TTC549 (cell line): Measurements from ENCODE around the gene KCTD19.
"Not testable (repeated sequence)": the region's sequence is repeated elsewhere in the genome, so short reads cannot be mapped to it uniquely, and the experiment has no call there.

Experiments
- FAIRE-seq: peaks from 2 replicates; lab custom pipeline; 2012; peaks lifted over from hg19 to GRCh38; lab: Jason Lieb, UNC

The KCTD19 gene

DNA sequence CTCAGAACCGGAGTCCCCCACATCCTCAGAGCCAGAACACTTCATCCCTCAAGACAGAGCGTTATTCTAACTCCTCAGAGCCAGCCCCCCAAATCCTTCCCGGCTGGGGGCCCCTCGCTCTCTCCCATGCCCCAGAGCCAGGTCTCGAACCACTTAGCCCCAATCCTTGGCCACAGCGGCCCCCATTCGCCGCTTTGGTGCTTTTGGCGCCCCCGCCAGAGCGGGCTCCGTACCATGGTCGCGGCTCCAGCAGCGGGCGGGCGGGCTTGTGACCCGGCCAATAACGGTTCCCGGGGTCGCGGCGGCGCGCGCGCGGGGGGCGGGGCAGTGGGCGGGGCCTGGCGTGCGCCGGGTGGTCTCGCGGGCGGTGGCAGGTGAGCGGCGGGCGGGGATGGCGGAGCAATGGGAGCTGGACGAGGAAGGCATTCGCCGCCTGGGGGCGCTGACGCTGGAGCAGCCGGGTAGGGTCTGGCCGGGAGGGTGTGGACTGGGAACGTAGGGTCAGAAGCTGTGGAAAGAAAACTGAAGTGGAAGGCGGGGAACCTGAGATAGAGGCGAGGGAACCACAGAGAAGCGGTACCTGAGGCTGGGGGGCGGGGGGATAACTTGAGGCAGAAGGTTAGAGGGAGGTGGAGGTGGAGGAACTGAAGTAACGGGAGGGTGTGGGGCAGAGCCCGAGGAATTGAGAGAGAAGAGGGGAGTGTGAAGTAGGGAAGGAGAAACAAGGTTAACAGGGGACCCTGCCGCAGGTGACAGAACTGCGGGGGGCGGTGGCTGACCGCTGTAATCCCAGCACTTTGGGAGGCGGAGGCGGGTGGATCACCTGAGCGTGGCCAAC, at the start of gene KCTD19, which contains the start of gene LRRC36:
Gene KCTD19, minus strand, starts transcription at position 270 of the 838 bp plus-strand sequence. Its CDS starts 34 bp downstream, at position 236.
Gene LRRC36, plus strand, starts transcription at position 344 of the 838 bp plus-strand sequence. Its CDS starts 48 bp downstream, at position 392.
- FAIRE-seq: no peak

DNA sequence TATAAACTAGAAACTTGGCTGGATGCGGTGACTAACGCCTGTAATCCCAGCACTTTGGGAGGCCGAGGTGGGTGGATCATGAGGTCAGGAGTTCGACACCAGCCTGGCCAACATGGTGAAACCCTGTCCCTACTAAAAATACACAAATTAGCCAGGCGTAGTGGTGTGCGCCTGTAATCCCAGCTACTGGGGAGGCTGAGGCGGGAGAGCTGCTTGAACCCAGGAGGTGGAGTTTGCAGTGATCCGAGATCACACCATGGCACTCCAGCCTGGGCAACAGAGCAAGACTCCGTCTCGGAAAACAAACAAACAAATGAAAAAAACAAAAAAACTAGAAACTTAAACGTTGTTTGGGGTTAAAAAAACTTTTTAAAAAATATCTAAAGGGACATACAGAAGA, 49.5 kb upstream of the KCTD19 start:
- FAIRE-seq: not testable (repeated sequence)

DNA sequence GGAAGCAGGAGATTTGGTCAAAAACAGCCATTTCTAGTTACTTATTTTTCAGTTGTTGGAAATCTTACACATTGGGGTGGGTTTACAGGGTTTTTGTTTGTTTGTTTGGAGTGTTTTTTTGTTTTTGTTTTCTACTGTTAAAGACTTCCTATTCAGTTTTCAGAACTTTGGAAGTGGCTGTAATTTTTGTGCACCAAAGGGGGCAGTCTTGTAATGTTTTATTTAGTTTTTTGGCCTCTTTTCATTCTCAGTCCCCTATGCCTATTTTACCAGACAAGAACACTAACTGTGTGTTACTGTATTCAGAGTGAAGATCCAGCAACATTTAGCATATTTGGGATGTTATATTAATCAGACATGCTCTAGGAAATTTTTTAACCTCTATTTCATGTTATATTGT, 46.1 kb upstream of the KCTD19 start:
- FAIRE-seq: no peak

DNA sequence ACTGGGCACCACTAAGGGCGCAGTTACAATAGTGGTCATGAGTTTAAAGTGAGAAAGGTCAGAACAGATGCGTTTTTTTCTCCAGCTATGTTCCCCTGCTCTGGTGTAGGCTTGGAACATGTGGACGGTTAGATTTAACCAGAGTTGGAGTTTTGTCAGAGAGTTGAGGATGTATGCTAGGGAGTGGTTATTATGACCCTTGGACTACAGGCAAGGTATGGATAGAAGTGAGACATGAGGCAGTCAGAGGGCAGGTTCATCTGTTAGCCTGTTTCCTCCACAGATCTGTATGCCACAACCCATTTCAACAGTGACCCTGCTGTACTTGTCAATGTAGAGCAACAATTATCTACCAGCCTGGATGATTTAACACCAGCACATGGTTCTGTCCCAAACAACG, 44.1 kb upstream of the KCTD19 start:
- FAIRE-seq: no peak

DNA sequence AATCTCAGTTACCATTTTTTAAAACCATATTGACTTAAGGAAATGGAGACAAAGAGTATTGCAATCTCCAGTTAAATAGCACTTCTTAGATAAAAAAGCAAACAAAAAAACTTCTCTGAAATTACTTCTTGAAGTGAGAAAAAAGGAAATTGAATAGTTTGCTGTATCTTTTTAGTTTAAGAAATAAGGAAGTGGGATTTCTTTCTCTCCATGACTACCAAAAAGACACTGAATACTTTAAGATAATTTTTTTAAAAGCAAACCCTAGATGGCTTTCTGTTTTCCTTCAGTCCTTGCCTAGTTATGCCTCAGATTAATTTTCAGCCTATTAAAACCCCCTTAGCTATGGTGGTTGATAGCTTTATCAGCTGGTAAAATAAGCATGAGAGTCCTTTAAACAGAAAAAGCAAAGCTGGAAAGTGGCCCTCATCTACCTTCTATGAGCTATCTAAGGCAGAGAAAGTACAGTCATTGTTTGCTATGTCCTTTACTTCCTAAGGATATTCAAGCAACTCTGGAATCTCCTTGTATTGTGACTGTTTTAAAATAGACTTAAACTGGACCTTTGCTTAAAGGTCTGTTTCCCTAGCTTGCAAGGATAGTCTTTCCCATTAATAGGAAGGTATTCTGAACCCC, 38.2 kb upstream of the KCTD19 start:
- no peak for FAIRE-seq

DNA sequence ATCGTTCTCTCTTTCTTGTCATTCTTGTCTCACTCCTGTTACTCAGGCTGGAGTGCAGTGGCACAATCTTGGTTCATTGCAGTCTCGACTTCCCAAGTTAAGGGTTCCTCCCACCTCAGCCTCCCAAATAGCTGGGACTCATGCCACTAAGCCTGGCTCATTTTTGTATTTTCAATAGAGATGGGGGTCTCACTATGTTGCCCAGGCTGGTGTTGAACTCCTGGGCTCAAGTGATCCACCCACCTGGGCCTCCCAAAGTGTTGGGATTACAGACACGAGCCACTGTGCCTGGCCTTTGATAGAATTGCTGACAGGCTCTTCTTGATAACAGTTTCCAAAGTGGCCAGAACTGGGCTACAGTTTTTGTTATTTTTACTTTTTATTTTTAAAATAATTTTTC, 34.5 kb upstream of the KCTD19 start:
- no peak for FAIRE-seq

DNA sequence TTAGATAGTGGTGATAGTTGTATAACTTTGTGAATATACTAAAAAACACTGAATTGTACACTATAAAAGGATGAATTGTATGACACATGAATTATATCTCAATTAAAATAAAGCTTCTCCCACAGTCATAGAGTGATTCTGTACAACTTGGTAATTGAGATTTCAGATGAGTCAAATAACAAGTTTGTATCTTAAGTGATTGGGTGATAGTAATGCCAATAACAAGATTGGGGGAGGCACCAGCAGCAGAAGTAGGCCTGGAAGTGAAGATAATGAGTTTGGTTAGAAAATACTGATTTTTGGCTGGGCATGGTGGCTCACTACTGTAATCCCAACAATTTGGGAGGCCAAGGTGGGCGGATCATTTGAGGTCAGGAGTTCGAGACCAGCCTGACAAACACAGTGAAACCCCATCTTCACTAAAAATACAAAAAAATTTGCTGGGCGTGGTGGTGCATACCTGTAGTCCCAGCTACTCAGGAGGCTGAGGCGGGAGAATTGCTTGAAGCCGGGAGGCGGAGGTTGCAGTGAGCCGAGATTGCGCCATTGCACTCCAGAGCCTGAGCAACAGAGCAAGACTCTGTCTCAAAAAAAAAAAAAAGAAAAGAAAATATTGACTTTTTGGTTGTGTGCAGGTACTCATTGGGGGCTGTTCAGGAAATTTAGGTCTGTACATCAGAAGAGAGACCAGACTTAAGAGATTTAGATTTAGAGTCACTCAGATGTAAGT, 33.2 kb upstream of the KCTD19 start:
- not testable (repeated sequence) for FAIRE-seq

DNA sequence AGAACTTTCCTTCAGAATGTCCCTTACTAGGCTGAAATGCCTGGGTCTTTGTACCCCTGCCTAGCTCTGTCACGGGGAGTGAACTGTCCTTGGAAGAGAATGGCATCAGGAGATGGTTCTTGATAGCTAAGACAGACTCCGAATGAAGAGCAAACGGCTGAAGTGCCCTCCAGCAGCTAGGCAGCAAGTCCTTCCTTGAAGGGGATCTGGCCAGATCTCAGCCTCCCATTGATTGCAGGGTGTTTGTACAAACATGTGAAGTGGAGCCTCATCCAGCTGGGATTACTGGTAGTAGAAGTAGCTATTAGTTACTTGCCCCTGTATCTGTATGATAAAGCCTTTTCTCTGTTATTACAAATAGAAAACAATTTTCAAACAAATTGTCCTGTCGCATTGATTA, 31.0 kb upstream of the KCTD19 start:
- FAIRE-seq: no peak

DNA sequence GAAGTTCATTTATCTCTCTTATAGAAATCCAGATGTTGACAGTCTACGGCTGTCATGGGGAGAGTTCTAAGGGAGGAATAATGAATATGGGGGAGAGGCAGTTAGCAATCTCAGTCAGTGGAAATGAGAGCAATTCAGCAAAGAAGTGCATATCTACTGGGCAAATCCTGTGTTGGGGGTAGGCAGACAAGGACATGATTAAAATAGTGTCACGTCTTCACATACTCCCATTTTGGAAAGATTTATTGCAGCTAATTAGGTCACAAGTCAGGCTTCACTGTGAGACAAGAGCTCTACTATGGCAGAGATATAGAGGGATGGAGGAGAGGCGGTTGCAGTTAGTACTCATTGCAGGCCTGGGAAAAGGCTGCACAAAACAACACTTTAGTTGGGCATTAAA, 29.9 kb upstream of the KCTD19 start:
- no peak for FAIRE-seq

DNA sequence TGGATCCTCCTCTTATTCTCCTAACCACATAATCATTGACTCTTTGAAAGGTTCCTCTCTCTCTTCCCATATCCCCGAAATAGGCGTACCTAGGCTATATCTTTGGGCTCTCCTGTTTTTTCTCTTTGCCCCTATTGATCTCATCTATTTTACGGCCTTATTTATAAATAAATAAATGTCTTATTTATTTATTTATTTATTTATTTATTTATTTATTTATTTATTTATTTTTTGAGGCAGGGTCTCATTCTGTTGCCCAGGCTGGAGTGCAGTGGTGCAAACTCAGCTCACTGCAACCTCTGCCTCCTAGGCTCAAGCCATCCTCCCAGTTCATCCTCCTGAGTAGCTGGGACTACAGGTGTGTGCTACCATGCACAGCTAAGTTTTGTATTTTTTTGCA, 25.9 kb upstream of the KCTD19 start:
- FAIRE-seq: not testable (repeated sequence)

DNA sequence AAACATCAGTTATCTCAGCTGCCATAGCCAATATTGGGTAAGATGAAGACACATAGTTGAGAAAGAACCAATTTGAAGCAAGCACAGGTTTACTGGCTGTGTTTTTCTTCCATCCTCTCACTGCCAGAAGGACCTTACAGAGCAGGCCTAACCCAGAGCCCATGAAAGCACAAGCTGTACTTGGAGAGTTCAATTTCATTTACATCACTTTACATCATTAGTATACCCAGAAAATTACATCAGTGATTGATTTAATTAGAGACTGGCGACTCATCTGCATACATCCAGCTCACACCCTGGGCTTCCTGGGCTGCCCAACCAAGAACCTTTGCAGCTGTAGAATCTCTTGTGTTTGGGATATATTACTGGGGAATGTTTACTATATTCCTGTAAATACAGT, 23.8 kb upstream of the KCTD19 start:
- FAIRE-seq: no peak

DNA sequence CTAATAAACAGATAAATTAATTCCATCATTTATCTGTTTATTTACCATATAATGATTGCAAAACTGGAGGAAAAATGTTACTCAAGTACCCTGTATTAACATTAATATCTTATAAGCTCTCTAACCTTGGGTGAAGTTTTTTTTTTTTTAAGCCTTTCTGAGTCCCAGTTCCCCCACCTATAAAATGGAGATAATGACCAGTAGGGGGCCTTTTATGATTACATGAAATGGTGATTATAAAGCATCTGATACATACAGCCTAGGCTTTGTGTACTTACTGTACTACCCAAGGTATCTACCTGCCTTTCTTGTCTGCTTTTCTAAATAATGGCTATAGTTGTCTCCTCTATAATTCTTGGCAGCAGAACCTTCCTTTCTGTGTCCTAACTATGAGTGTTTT, 22.6 kb upstream of the KCTD19 start:
- no peak for FAIRE-seq

DNA sequence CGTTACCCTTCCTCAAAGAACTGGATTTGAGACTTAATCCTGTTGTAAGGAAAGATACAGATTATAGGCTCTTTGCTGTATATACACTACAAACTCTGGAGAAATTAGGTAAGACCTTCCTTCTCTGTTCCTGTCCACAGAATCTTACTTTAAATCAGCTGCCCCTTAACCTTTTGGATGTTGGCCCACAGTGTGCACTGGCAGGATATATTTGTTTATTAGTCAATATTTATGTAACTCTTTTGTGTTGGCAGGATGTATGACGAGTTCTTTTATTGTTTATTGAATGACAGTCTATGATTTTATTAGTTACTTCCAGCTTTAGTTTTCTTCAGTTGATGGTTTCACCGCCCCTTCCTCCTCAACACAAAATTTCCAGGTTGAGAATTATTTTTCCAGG, 19.8 kb upstream of the KCTD19 start:
- FAIRE-seq: no peak

DNA sequence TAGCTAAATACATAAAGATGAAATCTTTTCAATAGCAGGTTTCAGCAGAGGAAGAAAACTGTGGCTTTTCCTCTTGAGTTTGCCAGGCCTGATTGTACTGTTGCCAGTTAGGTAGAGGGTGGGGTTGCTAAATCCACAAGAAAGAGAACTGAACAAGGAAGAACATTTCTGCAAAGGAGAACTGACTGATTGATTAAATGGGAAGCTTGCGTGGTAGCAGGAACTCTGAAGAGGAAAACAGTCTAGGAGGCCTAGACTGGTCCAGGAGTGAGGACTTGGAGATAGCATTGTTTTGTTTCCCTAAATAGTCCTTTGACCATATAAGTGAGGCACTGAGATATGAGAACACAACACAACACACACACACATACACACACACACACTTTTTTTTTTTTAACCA, 18.9 kb upstream of the KCTD19 start:
- FAIRE-seq: no peak

DNA sequence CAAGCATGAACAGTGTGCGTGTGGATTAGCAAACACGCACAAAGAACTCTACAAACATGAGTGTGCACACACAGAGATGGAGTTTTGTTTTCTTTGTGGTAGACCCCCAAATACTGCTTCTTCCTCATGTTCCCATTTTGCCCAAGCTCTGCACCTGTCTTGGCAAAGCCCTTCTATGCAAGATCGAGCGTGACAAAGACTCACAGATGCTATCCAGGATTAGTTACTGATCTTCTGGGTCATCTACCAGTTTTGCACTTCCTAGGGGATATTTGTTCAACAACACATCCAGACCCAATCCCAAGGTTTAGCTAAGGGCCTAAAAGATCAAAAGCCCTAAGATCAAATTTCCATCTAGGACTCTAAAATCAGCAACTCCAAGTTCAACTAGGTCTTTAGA, 16.1 kb upstream of the KCTD19 start:
- no peak for FAIRE-seq

DNA sequence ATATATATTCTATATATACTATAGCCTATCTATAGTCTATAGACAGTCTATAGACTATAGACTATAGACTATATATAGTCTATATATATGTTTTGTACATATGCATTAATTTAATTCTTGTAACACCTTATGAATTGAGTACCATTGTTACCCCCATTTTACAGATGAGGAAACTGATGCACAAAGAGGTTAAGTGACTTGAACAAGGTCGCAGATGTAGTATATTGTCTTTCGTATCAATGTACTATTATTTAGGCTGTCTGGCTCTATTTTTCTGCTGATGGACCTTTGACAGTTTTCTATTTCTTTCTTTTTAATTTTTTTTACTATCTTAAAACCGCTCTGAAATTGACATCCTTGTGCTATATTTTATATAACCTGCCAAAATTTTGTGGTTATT, 14.7 kb upstream of the KCTD19 start:
- no peak for FAIRE-seq

DNA sequence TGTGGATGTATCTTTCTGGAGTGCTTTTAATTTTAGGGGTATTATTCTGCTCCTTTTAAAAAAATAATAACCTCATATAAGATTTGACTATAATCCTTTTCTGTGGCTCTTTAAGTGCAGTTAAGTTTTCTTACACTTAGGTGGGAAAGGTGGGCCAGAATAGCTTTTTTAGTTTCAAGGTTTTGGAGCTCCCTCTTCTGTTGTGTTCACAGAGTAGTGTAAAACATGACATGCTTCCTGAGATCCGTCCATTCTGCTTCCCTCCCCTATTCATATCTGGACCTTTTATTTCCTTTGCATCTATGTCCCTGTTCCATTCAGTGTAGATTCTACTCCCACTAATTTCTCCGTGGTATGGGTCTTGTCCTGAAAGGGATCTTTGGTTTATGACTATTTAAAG, 12.9 kb upstream of the KCTD19 start:
- no peak for FAIRE-seq

DNA sequence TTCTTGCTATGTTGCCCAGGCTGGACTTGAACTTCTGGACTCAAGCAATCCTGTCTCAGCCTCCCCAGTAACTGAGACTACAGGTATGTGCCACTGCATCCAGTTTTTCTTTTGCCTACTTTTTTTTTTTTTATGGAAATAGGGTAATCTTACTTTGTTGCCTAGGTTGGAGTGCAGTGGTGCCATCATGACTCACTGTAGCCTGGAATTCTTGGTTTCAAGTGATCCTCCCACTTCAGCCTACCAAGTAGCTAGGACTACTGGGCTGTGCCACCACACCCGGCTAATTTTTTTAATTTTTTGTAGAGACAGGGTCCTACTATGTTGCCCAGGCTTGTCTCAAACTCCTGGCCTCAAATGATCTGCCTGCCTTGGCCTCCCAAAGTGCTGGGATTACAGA, 10.1 kb upstream of the KCTD19 start:
- FAIRE-seq: no peak

DNA sequence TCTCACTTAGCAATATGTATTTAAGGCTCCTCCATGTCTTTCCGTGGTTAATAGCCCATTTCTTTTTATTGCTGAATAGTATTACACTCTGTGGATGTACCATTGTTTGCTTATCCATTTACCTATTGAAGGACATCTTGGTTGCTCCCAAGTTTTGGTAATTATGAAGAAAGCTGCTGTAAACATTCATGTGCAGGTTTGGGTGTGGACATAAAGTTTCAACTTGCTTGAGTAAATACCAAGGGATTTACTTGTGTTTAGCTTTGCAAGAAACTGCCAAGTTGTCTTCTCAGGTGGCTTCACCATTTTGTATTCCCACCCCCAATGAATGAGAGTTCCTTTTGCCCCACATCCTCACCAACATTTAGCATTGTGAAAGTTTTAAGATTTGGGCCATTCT, 9.6 kb upstream of the KCTD19 start:
- no peak for FAIRE-seq

DNA sequence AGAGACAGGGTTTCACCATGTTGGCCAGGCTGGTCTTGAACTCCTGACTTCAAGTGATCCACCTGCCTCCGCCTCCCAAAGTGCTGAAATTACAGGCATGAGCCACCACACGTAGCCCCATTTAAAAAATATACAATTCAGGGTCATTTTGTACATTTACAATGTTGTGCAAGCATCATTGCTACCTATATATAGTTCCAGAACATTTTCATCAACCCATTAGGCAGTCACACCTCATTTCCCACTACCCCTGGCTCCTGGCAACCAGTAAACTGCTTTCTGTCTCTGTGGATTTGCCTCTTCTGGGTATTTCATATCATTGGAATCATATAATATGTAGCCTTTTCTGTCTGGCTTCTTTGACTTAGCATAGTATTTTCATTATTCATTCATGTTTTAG, 6.8 kb upstream of the KCTD19 start:
- FAIRE-seq: no peak

DNA sequence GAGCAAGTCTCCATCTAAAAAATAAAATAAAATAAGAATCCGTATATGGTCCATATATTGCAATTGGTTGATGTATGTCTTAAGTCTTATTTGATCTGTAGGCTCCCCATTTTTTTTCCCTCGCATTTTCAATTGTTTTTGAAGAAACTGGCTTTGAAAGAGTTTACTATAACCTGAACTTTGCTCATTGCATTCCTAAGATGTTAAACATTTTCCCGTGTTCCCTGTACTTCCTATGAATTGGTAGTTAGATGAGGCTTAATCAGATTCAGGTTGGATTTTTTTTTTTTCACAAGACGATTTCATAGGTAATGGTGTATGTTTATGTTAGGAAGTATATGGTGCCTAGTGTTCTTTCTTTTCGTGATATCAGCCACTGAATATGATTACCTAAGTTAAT, 3.4 kb upstream of the KCTD19 start:
- no peak for FAIRE-seq

DNA sequence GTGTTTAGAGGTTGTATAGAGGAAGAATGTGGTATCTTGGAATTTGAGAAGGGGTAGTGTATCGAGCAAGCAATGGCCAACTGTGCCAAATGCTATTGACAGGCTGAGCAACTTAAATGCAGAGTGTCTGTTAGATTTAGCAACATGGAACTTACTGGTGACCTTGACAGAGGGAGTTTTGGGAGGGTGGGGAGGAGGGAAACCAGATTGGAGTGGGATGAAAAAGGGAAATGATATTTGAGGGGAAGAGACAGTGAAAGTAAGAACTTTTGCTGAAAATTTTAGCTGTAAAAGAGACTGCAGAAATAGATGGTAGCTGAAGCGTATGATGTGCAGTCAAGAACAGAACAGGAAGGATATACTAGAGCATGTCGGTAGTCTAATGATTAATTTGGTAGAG, 1.2 kb upstream of the KCTD19 start:
- FAIRE-seq: no peak

DNA sequence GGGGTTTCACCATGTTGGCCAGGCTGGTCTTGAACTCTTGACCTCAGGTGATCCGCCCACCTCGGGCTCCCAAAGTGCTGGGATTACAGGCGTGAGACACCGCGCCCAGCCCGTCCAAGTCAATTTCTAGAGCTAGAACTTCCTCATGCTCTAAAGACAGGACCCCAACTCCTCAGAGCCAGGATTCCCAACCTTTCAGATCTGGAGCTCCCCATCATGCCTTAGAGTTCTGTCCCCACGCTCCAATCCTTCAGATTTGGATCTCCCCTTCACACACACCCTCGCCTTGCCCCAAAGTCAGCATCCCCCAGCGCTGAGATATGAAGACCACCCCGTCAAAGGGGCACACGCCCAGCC, 448 bp downstream of the KCTD19 start:
- no peak for FAIRE-seq
